Neuronal stem cell (in vitro differentiated cells): ENCODE results near the gene LMTK2.

Source experiments
- DNase-seq: peaks from one replicate; pipeline ENCODE4 v3.0.0-alpha.2; 2013; ENCODE audit warnings: low spot score
- H2AFZ ChIP-seq: one replicate; pipeline ENCODE4 v1.6.1; 2013; ENCODE audit warnings: mild to moderate bottlenecking, low read length, inconsistent platforms
- H2AK5ac ChIP-seq: 2 replicates; pipeline ENCODE4 v1.6.1; 2013; ENCODE audit warnings: low read depth, mild to moderate bottlenecking, inconsistent platforms, low read length, moderate library complexity, mixed read lengths
- H2BK120ac ChIP-seq: 2 replicates; pipeline ENCODE4 v1.6.1; 2013; ENCODE audit warnings: low read depth, mild to moderate bottlenecking, inconsistent platforms, low read length, moderate library complexity, mixed read lengths
- H2BK12ac ChIP-seq: one replicate; pipeline ENCODE4 v1.6.1; 2013; ENCODE audit warnings: low read length, inconsistent platforms
- H2BK15ac ChIP-seq: 2 replicates; pipeline ENCODE4 v1.6.1; 2013; ENCODE audit warnings: mild to moderate bottlenecking, low read length, inconsistent platforms, mixed read lengths
- H2BK5ac ChIP-seq: one replicate; pipeline ENCODE4 v1.6.1; 2013; ENCODE audit warnings: inconsistent platforms, mild to moderate bottlenecking, low read length, moderate library complexity
- H3K14ac ChIP-seq: one replicate; pipeline ENCODE4 v1.6.1; 2013; ENCODE audit warnings: low read length, inconsistent platforms
- H3K18ac ChIP-seq: 2 replicates; pipeline ENCODE4 v1.6.1; 2013; ENCODE audit warnings: low read length, inconsistent platforms
- H3K23ac ChIP-seq: 2 replicates; pipeline ENCODE4 v1.6.1; 2013; ENCODE audit warnings: low read depth, mild to moderate bottlenecking, mixed read lengths, low read length, inconsistent platforms; ENCODE audit not compliant: poor library complexity
- H3K27ac ChIP-seq: replicated peaks from 3 replicates; pipeline ENCODE4 v1.5.1; 2013; ENCODE audit warnings: low read length, inconsistent platforms
- H3K27me3 ChIP-seq, 3 experiments: 2 replicates each; pipeline ENCODE4 v1.6.1; 2013; ENCODE audit warnings: low read length in 3 of 3, mild to moderate bottlenecking in 2 of 3, inconsistent platforms in 1 of 3, low read depth in 1 of 3, mixed read lengths in 1 of 3, moderate library complexity in 1 of 3; ENCODE audit not compliant: control insufficient read depth in 3 of 3, insufficient read depth in 3 of 3
- H3K36me3 ChIP-seq, 2 donors: replicated peaks in 1 of 2; 2 replicates each; pipeline ENCODE4 v1.6.1; 2013; ENCODE audit warnings: low read length in 2 of 2; ENCODE audit not compliant: control insufficient read depth in 2 of 2, insufficient read depth in 2 of 2
- H3K4ac ChIP-seq: 2 replicates; pipeline ENCODE4 v1.6.1; 2013; ENCODE audit warnings: inconsistent platforms, mild to moderate bottlenecking, low read length, moderate library complexity
- H3K4me1 ChIP-seq, 2 donors: 1 replicate in 1 of 2; 2 replicates in 1 of 2; pipeline ENCODE4 v1.6.1; 2013; ENCODE audit warnings: low read length in 2 of 2, low read depth in 1 of 2; ENCODE audit not compliant: control insufficient read depth in 2 of 2, insufficient read depth in 1 of 2
- H3K4me2 ChIP-seq: one replicate; pipeline ENCODE4 v1.6.1; 2013; ENCODE audit warnings: mild to moderate bottlenecking, low read length, inconsistent platforms; ENCODE audit not compliant: insufficient read depth, poor library complexity, severe bottlenecking
- H3K4me3 ChIP-seq, 2 donors: 2 replicates each; pipeline ENCODE4 v1.5.1; 2013; ENCODE audit warnings: low read length in 2 of 2, mild to moderate bottlenecking in 2 of 2, inconsistent platforms in 1 of 2, moderate library complexity in 1 of 2
- H3K79me1 ChIP-seq: one replicate; pipeline ENCODE4 v1.6.1; 2013; ENCODE audit warnings: low read depth, mild to moderate bottlenecking, inconsistent platforms, low read length, moderate library complexity
- H3K9ac ChIP-seq: one replicate; pipeline ENCODE4 v1.6.1; 2013; ENCODE audit warnings: mild to moderate bottlenecking, low read depth, low read length, inconsistent platforms; ENCODE audit not compliant: poor library complexity
- H3K9me3 ChIP-seq, 2 donors: replicated peaks in 1 of 2; 2 replicates each; pipeline versions ENCODE3 to v1.6.1; 2013; ENCODE audit warnings: low read length in 2 of 2, mild to moderate bottlenecking in 2 of 2, inconsistent platforms in 1 of 2, low read depth in 1 of 2, mixed read lengths in 1 of 2, moderate library complexity in 1 of 2; ENCODE audit not compliant: control insufficient read depth in 2 of 2, insufficient read depth in 1 of 2
- H4K8ac ChIP-seq: one replicate; pipeline ENCODE4 v1.6.1; 2013; ENCODE audit warnings: low read depth, mild to moderate bottlenecking, inconsistent platforms, low read length, moderate library complexity
- H4K91ac ChIP-seq: one replicate; pipeline ENCODE4 v1.6.1; 2013; ENCODE audit warnings: low read length, low read depth, mild to moderate bottlenecking, inconsistent platforms; ENCODE audit not compliant: poor library complexity
- WGBS, 2 donors: extraction: QIAGEN DNeasy Blood & Tissue Kit; methylation state at CpG; one replicate each; pipeline ENCODE4 v1.1.7; 2013; ENCODE audit warnings: missing lambda C conversion rate in 2 of 2, mixed read lengths in 1 of 2; ENCODE audit not compliant: insufficient read length in 2 of 2, insufficient replicate concordance in 1 of 2; ENCODE audit errors: extremely low coverage in 2 of 2; 5-methylcytosine and 5-hydroxymethylcytosine counted together

The LMTK2 gene

DNA sequence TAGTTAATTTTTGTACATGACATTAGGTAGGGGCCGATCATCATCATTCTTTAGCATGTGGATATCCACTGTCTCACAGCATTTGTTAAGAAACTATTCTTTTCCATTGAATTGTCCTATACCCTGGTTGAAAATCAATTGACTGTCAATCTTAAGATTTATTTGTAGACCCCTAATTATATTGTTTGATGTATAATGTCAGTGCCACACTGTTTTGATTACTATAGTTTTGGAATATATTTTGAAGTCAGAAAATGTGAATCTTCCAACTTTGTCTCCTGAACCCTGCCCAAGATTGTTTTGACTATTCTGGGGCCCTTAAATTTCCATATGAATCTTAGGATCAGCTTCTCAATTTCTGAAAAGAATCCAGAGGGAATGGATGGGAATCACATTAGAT lies 6.6 kb upstream of the LMTK2 start:
- Histone ChIP-seq H2BK120ac (no peak overlapping the region), H2BK5ac (no peak overlapping the region), H3K79me1 (no peaks in the 10 kb centered on the region), H2BK12ac (no peak overlapping the region), H2AK5ac (no peak overlapping the region), H3K14ac (no peak overlapping the region), H4K8ac (no peak overlapping the region), H3K9ac (no peak overlapping the region), H3K36me3 (no peaks in the 10 kb centered on the region), H3K4me3 (no peak overlapping the region), H3K23ac (no peak overlapping the region), H2BK15ac (no peak overlapping the region), H3K4me1 (no peaks in the 10 kb centered on the region), H3K27ac (no peak overlapping the region), H3K27me3 (no peaks in the 10 kb centered on the region), H3K4me2 (no peak overlapping the region), H3K9me3 (peaks cover 3 to 34% of the 10 kb centered on the region in 2 donors), H4K91ac (no peak overlapping the region), H2AFZ (no peak overlapping the region), H3K18ac (no peak overlapping the region), H3K4ac (no peak overlapping the region)
- no peak for DNase-seq
- WGBS, 2 donors: no CpG with 5 or more reads among the region's 1 CpG

DNA sequence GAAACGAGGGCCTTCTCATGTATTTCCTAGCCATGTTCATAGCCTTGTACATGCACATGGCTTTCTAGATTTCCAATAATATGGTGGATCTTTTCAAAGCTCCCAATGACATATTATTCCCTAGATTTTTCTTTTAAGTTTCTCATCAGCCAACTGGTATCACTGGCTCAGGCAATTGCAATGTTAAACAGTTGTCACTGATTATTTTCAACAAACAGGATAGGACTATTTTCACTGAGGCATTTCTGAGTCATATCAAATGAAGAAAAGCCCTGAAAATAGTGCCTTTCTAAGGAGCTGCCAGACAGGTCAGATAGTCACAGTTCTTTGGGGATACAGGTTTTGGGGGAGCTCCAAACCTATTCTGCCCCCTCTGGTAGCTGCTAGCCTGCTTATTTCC lies 4.5 kb upstream of the LMTK2 start:
- Histone ChIP-seq H3K23ac (no peak overlapping the region), H3K9ac (no peak overlapping the region), H3K27ac (no peak overlapping the region), H3K4me3 (no peak overlapping the region), H2BK120ac (no peak overlapping the region), H3K27me3 (no peaks in the 10 kb centered on the region), H3K36me3 (no peaks in the 10 kb centered on the region), H3K4me2 (no peak overlapping the region), H3K4me1 (no peaks in the 10 kb centered on the region), H3K18ac (no peak overlapping the region), H4K8ac (no peak overlapping the region), H2AK5ac (no peak overlapping the region), H3K14ac (no peak overlapping the region), H3K79me1 (peaks cover 4% of the 10 kb centered on the region), H3K9me3 (peaks cover 3 to 30% of the 10 kb centered on the region in 2 donors), H2BK5ac (no peak overlapping the region), H4K91ac (no peak overlapping the region), H2BK12ac (no peak overlapping the region), H3K4ac (no peak overlapping the region), H2AFZ (no peak overlapping the region), H2BK15ac (no peak overlapping the region)
- no peak for DNase-seq
- WGBS, 2 donors: no CpG with 5 or more reads among the region's 1 CpG

DNA sequence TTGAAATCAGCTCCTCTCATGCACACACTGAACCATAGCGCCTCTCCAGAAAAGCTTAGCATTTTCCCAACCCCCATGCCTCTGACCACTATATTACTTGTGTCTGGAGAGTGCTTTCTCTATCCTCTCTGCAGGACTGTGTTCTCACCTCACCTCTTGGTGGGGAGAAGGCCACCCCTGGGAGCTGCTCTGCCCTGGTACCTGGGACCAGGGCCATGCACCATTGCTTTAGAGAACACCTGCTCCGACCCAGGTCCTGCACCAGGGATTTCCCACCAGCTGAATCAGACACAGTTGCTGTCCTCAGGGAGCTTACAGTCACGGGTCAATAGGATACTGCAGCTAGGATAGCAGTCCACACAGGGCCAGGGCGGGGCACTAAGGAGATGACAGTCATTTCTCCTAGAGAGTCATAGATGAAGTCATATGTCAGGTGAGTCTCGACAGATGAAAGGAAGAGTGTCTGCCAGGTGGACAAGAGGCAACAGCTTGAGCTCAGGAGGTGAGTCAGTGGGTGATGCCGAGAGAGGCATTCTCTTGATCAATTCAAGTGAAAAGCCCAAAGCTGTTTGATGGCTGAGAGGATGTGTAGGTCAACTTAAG lies 619 bp upstream of the LMTK2 start:
- H3K4me3 ChIP-seq: peak overlapping the region in 1 of 2 donors; percentile 62
- no peaks in the 10 kb centered on the region for H3K27me3 ChIP-seq
- H3K9me3 ChIP-seq: peaks cover 3 to 16% of the 10 kb centered on the region in 2 donors
- WGBS, 2 donors: no CpG with 5 or more reads among the region's 6 CpGs
- H3K79me1 ChIP-seq: peaks cover 5% of the 10 kb centered on the region
- peak overlapping the region; percentile 1 for H4K8ac ChIP-seq
- peak overlapping the region; percentile 70 for H2AFZ ChIP-seq
- no peak overlapping the region for H3K4ac ChIP-seq
- DNase-seq: no peak
- no peak overlapping the region for H2BK120ac ChIP-seq
- no peak overlapping the region for H2BK15ac ChIP-seq
- no peak overlapping the region for H2BK5ac ChIP-seq
- no peak overlapping the region for H3K18ac ChIP-seq
- H3K14ac ChIP-seq: no peak overlapping the region
- H4K91ac ChIP-seq: no peak overlapping the region
- H3K36me3 ChIP-seq: no peaks in the 10 kb centered on the region
- H3K4me1 ChIP-seq: peaks cover 0 to 14% of the 10 kb centered on the region in 2 donors
- H3K27ac ChIP-seq: no peak overlapping the region
- no peak overlapping the region for H2AK5ac ChIP-seq
- no peak overlapping the region for H3K9ac ChIP-seq
- H3K4me2 ChIP-seq: no peak overlapping the region
- H2BK12ac ChIP-seq: no peak overlapping the region
- no peak overlapping the region for H3K23ac ChIP-seq

DNA sequence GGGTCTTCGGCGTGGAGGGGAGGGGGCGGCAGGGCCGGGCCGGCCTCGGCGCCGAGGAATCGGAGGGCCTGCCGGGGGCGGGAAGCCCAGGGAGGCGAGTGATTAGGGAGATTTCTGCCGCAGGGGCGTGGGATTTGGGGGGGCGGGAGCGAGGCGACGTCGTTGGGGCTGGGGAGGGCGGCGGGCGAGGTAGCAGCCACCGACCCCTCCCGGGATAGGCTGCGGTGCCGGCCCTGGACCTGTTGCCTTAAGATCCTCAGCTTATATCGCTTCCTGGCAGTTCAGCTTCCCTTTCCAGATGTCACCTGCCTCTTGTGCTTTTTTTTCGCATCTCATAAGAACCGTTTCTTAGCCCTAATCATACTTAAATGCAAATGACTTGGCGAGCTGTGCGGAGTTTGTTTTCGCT lies 655 bp downstream of the LMTK2 start:
- Histone ChIP-seq H4K8ac (no peak overlapping the region), H3K18ac (peak overlapping the region; percentile 97), H2AK5ac (peak overlapping the region; percentile 69), H3K14ac (no peak overlapping the region), H2AFZ (peak overlapping the region; percentile 100), H3K27ac (no peak overlapping the region), H3K79me1 (peaks cover 8% of the 10 kb centered on the region), H2BK5ac (no peak overlapping the region), H3K4ac (no peak overlapping the region), H3K4me2 (peak overlapping the region; percentile 65), H3K9ac (peak overlapping the region; percentile 98), H2BK12ac (no peak overlapping the region), H2BK120ac (no peak overlapping the region), H3K27me3 (no peaks in the 10 kb centered on the region), H3K36me3 (peaks cover 0 to 3% of the 10 kb centered on the region in 2 donors), H3K9me3 (peaks cover 2 to 7% of the 10 kb centered on the region in 2 donors), H3K4me1 (peaks cover 0 to 19% of the 10 kb centered on the region in 2 donors), H2BK15ac (no peak overlapping the region), H3K4me3 (peak overlapping the region; percentile 97 to 100), H4K91ac (no peak overlapping the region), H3K23ac (no peak overlapping the region)
- WGBS, 2 donors: no CpG with 5 or more reads among the region's 32 CpGs
- DNase-seq: no peak
